GM18867 (cell line): ENCODE measurements around the gene PXK.

ENCODE experiments used
- ATAC-seq: cut with Tn5 transposase; IDR thresholded peaks from one replicate; pipeline ENCODE4 v1.9.1; 2021; ENCODE audit warnings: mild to moderate bottlenecking, moderate library complexity; ENCODE audit not compliant: unreplicated experiment

PXK gene

GRCh38 chr3:58346368-58346767 is 13.7 kb downstream of the PXK start:
- ATAC-seq, result no peak

GRCh38 chr3:58347984-58348383 is 15.3 kb downstream of the PXK start:
- ATAC-seq, result no peak

GRCh38 chr3:58349792-58350626 is 17.3 kb downstream of the PXK start:
- ATAC-seq, result peak; percentile 91

GRCh38 chr3:58350627-58351013 is 17.9 kb downstream of the PXK start:
- ATAC-seq, result no peak

- peak; percentile 25 for ATAC-seq
Measured at GRCh38 chr3:58351920-58352319, 19.2 kb downstream of the PXK start.

GRCh38 chr3:58352626-58353025 is 19.9 kb downstream of the PXK start:
- no peak for ATAC-seq

- ATAC-seq, result no peak
Measured at GRCh38 chr3:58353722-58354553, 21.2 kb downstream of the PXK start.

- ATAC-seq, result peak; percentile 61
Measured at GRCh38 chr3:58355179-58355578, 22.5 kb downstream of the PXK start.

GRCh38 chr3:58356054-58356453 is 23.4 kb downstream of the PXK start:
- ATAC-seq, result no peak

GRCh38 chr3:58357402-58357801 is 24.7 kb downstream of the PXK start:
- ATAC-seq, result no peak

- ATAC-seq, result no peak
Measured at GRCh38 chr3:58358092-58358491, 25.4 kb downstream of the PXK start.

GRCh38 chr3:58358808-58359207 is 26.1 kb downstream of the PXK start:
- no peak for ATAC-seq

- ATAC-seq, result no peak
Measured at GRCh38 chr3:58359621-58360020, 26.9 kb downstream of the PXK start.

GRCh38 chr3:58361866-58362265 is 29.2 kb downstream of the PXK start:
- ATAC-seq, result no peak

GRCh38 chr3:58366699-58367098 is 34.0 kb downstream of the PXK start:
- ATAC-seq, result no peak

GRCh38 chr3:58369038-58369437 is 36.3 kb downstream of the PXK start:
- no peak for ATAC-seq

GRCh38 chr3:58369876-58370275 is 37.2 kb downstream of the PXK start:
- ATAC-seq, result no peak

GRCh38 chr3:58370407-58370806 is 37.7 kb downstream of the PXK start:
- no peak for ATAC-seq

GRCh38 chr3:58371754-58372153 is 39.1 kb downstream of the PXK start:
- no peak for ATAC-seq

- no peak for ATAC-seq
Measured at GRCh38 chr3:58375254-58375653, 42.6 kb downstream of the PXK start.

GRCh38 chr3:58377168-58377567 is 44.5 kb downstream of the PXK start:
- no peak for ATAC-seq

- ATAC-seq, result no peak
Measured at GRCh38 chr3:58377750-58378149, 45.1 kb downstream of the PXK start.
